K562 (cell line): Measurements from ENCODE around the gene RNU2-63P.

Experiments used
- BRCA1 ChIP-seq, 2 experiments: fragments of 450-650 bp in 1 of 2; sonication (generic) in 1 of 2; formaldehyde crosslinking in 1 of 2; IDR thresholded peaks; 2 replicates each; pipeline versions ENCODE4 v1.5.0 to v1.6.1; 2017 to 2020; ENCODE audit warnings: mild to moderate bottlenecking in 1 of 2, missing genetic modification reagents in 1 of 2
- CTCF ChIP-seq, 3 experiments: IDR thresholded peaks in 2 of 3; conservative IDR thresholded peaks in 1 of 3; 2 replicates each; pipeline ENCODE4 v1.5.1; 2011 to 2012; ENCODE audit warnings: low read length in 3 of 3, mild to moderate bottlenecking in 3 of 3, control low read depth in 2 of 3, improper control_type of control experiment in 1 of 3, inconsistent platforms in 1 of 3, low read depth in 1 of 3, mixed read lengths in 1 of 3, moderate library complexity in 1 of 3; ENCODE audit not compliant: insufficient read depth in 2 of 3
- ERF ChIP-seq: fragments of 450-650 bp; formaldehyde crosslinking; IDR thresholded peaks from 2 replicates; pipeline ENCODE4 v1.4.0; 2020; ENCODE audit warnings: mild to moderate bottlenecking, mixed read lengths
- HNRNPLL ChIP-seq: fragments of 200-400 bp; formaldehyde crosslinking; IDR thresholded peaks from 2 replicates; pipeline ENCODE4 v1.6.1; 2017; ENCODE audit warnings: low read length, low read depth, mild to moderate bottlenecking; ENCODE audit not compliant: poor library complexity, severe bottlenecking
- IRF1 ChIP-seq: sonication (generic); formaldehyde crosslinking; IDR thresholded peaks from 2 replicates; pipeline ENCODE4 v1.8.0; 2022; ENCODE audit warnings: missing genetic modification reagents, mild to moderate bottlenecking, borderline replicate concordance
- KAT8 ChIP-seq: fragments of 450-650 bp; IDR thresholded peaks from 2 replicates; pipeline ENCODE4 v1.6.1; 2016; ENCODE audit warnings: low read depth, mild to moderate bottlenecking
- MAFF ChIP-seq: IDR thresholded peaks from 2 replicates; pipeline ENCODE4 v1.6.1; 2012; ENCODE audit warnings: low read length, improper control_type of control experiment
- MTA1 ChIP-seq: fragments of 450-650 bp; IDR thresholded peaks from 2 replicates; pipeline ENCODE4 v1.6.1; 2017; ENCODE audit warnings: borderline replicate concordance
- MXI1 ChIP-seq: IDR thresholded peaks from 2 replicates; pipeline ENCODE4 v1.6.1; 2011; ENCODE audit warnings: low read depth, mild to moderate bottlenecking, improper control_type of control experiment, low read length
- SETDB1 ChIP-seq: IDR thresholded peaks from one replicate; pipeline ENCODE4 v1.6.1; 2012; ENCODE audit warnings: low read length, control low read depth, inconsistent platforms
- SPI1 ChIP-seq: IDR thresholded peaks from 2 replicates; pipeline ENCODE4 v1.6.1; 2011; ENCODE audit warnings: low read depth, low read length, control low read depth, borderline replicate concordance
- ZKSCAN1 ChIP-seq: fragments of 150-350 bp; IDR thresholded peaks from 2 replicates; pipeline ENCODE4 v1.6.1; 2016; ENCODE audit warnings: low read depth, low read length
- ZNF311 ChIP-seq: fragments of 250-450 bp; sonication (Bioruptor Pico); IDR thresholded peaks from 2 replicates; pipeline ENCODE4 v1.4.0; 2020; ENCODE audit warnings: mild to moderate bottlenecking, moderate library complexity

- TF ChIP-seq ERF (CRISPR knock-in tag) = no peak
- TF ChIP-seq MTA1 = no peak
- no peak for TF ChIP-seq SPI1
- no peak for TF ChIP-seq BRCA1 (IDR thresholded peaks at IDR 0.05)
- no peak for TF ChIP-seq BRCA1 (CRISPR knock-in tag; IDR thresholded peaks at IDR 0.05)
- no peak for TF ChIP-seq SETDB1
- no peak for TF ChIP-seq CTCF (IDR thresholded peaks at IDR 0.05 in 2 of 3, conservative IDR thresholded peaks at IDR 0.05 in 1 of 3; ENCODE audit: insufficient read depth in 2 of 3, low read depth in 1 of 3, low read length in 3 of 3)
- no peak for TF ChIP-seq ZNF311 (CRISPR knock-in tag)
- no peak for TF ChIP-seq ZKSCAN1
- no peak for TF ChIP-seq IRF1
- no peak for TF ChIP-seq MXI1
- no peak for TF ChIP-seq MAFF
- TF ChIP-seq HNRNPLL = no peak
- TF ChIP-seq KAT8 = no peak
Measured at GRCh38 chr2:88028931-88029330, 12.6 kb upstream of the RNU2-63P start.
